Fibroblast of mammary gland (primary cell): ENCODE data around the gene RNF13.
"Not testable (repeated sequence)": the region's sequence is repeated elsewhere in the genome, so short reads cannot be mapped to it uniquely, and the experiment has no call there.

Source experiments
- DNase-seq: peaks from one replicate; pipeline ENCODE4 v3.0.0-alpha.2; 2010; ENCODE audit warnings: low read depth
- H3K4me3 ChIP-seq: 2 replicates; pipeline ENCODE4 v1.5.1; 2011; ENCODE audit warnings: low read depth, mild to moderate bottlenecking, low read length, moderate library complexity; ENCODE audit not compliant: control insufficient read depth
- CTCF ChIP-seq: conservative IDR thresholded peaks from 2 replicates; pipeline ENCODE4 v1.5.1; 2011; ENCODE audit warnings: low read depth, low read length, inconsistent platforms; ENCODE audit not compliant: control insufficient read depth, insufficient read depth

Gene RNF13

GRCh38 chr3:149941186-149941585 lies 128.2 kb downstream of the RNF13 start:
- DNase-seq, result peak; percentile 35
- no peak overlapping the region for H3K4me3 ChIP-seq
- TF ChIP-seq CTCF, result no peak

- TF ChIP-seq CTCF, result no peak
- peak; percentile 43 for DNase-seq
- no peak overlapping the region for H3K4me3 ChIP-seq
These were observed 128.9 kb downstream of the RNF13 start for GRCh38 chr3:149941946-149942345.

- no peak for DNase-seq
- no peak overlapping the region for H3K4me3 ChIP-seq
- no peak for TF ChIP-seq CTCF
These were observed 129.4 kb downstream of the RNF13 start for GRCh38 chr3:149942409-149942808.

- DNase-seq, result not testable (repeated sequence)
These were observed 131.0 kb downstream of the RNF13 start for GRCh38 chr3:149943966-149944365.

DNA sequence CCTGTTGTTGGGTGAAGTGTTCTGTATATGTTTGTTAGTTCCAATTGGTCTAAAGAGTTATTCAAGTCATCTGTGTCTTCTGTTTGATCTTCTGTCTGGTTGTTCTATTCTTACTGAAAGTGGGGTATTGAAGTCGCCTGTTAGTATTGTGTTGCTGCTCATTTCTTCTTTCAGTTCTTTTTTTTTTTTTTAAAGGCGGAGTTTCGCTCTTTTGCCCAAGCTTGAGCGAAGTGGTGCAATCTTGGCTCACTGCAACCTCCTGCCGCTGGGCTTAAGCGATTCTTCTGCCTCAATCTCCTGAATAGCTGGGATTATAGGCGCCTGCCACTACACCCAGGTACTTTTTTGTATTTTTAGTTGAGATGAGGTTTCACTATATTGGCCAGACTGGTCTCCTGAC lies 134.2 kb downstream of the RNF13 start:
- no peak for DNase-seq
- no peak overlapping the region for H3K4me3 ChIP-seq
- TF ChIP-seq CTCF, result no peak

More at GRCh38 chr3:149943966-149944365, 131.0 kb downstream of the RNF13 start:
- not testable (repeated sequence) for H3K4me3 ChIP-seq

DNA sequence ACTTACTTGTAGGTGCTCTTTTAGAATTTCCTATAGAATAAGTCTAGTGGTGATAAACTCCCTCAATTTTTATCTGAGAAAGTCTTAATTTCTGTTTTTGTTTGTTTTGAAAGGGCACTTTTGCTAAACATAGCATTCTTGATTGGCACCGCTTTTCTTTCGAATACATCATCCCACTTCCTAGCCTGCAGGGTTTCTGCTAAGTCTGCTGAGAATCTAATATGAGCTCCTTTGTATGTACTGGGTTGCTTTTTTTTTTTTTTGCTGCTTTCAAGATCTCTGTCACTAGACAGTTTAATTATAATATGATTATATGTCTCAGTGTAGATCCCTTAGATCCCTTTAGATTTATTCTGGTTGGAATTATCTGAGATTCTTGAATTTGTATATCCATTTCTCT lies 136.2 kb downstream of the RNF13 start:
- no peak for DNase-seq
- TF ChIP-seq CTCF, result no peak
- no peak overlapping the region for H3K4me3 ChIP-seq

DNA sequence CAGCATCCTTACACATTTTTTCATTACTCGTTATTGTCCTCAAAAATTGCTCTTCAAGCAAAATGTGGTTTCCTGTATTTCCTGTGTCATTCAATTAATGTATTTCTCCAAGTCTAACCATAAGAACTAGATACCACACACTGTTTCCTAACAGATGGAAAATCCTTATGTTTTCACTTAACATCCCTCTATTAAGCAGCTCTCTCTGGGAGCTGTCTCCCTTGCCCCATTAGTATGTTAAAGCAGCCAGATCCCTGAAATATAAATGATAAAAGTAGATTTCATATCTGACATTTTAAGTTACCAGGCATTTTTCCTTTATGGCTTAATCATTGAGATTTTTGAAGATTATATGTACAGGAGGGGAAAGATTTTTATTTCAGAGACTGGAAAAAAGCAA lies 141.8 kb downstream of the RNF13 start:
- no peak overlapping the region for H3K4me3 ChIP-seq
- peak; percentile 26 for DNase-seq
- no peak for TF ChIP-seq CTCF
